DMS 273 treated with DMSO at 0.1 percent for 48 hours (cell line): ENCODE results near the gene BTNL8.

Experiments
- DNase-seq: peaks from one replicate; lab custom pipeline; 2025; lab: John Stamatoyannopoulos, UW

The BTNL8 gene

DNA sequence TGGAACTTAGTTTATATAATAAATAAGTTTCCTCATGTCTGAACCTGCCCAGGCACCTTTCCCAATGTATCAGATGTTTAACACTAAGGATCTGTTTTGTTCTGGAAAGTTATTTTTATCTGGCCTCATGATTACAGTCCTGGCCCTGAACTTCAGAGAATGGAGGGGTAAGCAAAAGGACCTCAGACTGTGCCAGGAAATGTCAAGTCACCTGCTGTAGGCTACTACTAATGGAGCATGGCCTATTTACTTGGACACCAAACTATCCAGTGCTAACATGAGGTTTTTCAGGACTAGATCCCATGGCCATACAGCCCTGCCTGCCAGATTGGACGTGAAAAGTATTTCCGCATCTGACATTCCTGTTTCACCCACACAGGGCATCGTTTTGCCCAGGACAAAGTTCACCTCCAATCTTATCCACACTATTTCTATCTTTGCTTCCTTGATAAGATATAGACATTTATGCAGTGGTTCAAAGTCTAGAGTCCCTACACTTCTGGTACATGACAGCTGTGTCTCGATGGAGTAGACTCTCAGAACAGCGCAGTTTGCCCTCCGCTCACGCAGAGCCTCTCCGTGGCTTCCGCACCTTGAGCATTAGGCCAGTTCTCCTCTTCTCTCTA is at the start of gene BTNL8:
TSS of gene BTNL8 (plus strand) at position 539 of the 626 bp plus-strand sequence. CDS start 152 bp downstream, outside the sequence.
- no peak for DNase-seq

DNA sequence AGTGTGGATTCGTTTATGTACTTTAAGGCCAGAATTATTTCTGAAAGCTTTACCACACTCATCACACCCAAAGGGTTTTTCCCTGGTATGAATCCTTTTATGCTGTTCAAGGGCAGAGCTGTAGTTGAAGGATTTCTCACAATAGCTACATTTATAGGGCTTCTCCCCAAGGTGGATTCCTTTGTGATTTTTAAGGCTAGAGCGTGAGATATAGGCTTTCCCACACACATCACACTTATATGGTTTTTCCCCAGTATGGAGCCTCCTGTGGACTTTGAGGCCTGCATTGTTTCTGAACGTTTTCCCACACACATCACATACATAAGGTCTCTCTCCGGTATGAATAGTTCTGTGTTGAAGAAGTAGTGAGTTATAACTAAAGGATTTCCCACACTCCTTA is 49.1 kb upstream of the BTNL8 start:
- DNase-seq, result no peak

DNA sequence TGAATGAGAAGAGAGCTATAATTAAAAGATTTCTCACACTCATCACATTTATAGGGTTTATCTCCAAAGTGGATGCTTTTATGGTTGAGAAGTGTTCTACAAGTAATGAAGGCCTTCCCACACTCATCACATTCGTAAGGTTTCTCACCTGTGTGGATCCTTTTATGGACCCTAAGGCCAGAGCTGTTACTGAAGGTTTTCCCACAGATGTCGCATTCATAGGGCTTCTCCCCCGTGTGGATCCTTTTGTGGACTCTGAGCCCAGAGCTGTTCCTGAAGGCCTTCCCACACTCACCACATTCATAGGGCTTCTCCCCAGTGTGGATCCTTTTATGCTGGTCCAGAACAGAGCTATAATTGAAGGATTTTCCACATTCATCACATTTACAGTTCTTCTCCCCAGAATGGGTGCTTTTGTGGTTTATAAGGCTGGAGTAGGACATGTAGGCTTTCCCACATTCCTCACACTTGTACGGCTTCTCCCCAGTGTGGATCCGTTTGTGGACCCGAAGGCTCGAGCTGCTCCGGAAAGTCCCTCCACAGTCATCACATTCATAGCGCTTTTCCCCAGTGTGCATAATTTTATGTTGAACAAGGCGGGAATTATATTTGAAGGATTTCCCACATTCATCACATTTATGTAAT is 48.4 kb upstream of the BTNL8 start:
- no peak for DNase-seq

DNA sequence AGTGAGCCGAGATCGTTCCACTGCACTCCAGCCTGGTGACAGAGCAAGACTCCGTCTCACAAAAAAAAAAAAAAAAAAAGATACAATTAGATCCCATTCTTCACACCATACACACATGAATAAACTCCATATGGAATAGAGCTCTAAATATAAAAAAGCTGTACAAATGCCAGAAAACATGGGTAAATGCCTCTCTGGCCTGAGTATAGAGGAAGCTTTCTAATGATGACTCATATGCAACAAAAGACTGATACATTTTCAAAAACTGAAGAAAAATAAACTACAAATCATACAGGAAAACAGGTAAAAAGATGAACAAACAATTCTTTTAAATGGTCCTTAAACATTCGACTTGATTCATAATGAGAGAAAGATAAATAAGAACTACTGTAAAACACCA is 46.5 kb upstream of the BTNL8 start:
- DNase-seq, result no peak

DNA sequence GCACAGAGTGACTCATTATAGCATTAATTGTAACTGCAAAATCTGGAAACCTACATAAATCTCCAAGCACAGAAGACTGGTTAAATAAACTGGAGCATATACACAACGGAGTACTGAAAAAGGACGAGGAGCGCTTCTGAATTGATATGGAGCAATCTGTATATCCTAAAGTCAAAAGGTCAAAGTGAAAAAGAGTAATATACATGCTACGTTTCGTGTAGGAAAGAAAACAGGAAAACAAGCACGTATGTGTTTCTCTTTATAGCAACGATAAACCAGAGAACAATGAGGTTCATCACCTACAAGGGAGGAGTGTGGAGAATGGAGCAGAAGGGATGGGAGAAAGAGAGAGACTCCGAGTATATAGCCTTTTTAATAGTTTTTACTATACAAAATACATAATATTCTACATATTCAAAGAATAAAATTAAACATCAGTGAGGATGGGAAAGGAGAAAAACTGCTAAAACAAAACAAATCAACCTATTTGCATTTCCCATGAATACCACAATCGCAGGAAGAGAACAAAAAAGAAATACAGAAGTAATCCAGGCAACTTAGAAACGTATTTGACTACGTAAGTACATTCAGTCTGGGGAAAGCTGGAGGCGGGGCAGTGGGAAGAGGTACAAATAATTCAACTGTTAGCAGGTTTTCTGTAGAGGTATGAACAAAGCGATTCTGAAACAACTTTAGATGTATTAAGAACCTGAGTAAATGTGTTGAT is 45.7 kb upstream of the BTNL8 start:
- DNase-seq, result no peak

DNA sequence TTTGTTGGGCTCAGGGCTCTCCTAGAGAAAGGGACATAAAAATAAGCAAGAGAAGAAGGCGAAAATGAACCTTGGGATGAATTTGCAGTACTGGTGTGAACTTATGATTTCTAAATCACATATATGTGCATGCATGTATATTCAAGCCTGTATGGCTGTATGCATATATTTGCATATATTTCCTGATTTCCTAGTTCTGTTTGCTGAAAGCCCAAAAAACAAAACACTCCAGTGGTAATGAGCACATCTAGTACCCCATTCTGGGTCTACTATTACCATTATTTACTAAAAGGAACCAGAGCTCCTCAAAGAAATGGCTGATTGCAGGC is 45.1 kb upstream of the BTNL8 start:
- DNase-seq, result no peak

GRCh38 chr5:180858586-180858985 is 40.4 kb upstream of the BTNL8 start:
- DNase-seq, result no peak

- DNase-seq, result peak; percentile 57
Observed at GRCh38 chr5:180860273-180860886, 38.6 kb upstream of the BTNL8 start.

DNA sequence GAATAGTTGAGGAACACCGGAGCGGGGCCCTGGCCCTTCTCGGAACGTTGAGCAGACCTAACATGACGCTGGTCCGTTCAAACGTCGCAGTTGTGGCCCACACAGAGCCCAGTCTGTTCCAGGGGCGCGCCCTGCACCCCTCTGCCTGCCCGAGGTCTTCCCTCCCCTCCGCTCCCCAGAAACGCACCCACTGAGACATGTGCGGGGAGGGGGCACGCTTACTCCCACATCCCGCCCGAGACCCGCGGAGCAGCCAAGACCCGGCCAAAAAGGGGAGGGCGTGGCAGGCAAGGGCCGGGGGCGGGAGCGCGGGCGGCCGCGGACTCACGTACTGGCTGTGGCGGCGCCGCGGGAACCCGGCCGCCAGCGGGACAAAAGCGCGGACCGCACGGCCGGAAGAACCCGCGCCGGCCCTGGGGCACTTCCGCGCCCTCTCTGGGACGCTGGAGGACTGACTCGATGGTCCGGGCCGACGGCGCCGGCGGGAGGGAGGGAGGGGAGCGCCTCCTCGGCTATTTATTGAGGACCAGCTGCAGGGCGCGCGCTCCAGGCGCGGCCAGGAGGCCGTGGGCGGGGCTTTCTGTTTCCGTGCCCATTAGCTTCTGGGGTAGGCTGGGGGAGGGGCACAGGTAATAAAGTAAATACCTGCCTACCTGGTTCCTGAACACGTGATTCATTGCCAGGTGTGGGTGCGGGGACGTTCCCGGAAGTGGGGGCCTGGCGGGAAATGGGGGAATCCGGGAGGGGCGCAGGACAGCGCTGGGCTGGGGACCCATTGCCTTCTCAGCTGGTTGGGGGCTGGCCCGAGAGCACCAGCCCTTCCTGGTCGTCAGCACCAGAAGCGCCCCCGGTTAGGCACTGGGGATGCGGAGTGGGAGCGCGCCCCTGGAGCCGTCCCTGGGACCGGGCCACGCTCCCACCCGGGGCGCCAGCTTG is 37.8 kb upstream of the BTNL8 start, which contains the start of gene ZFP62:
TSS of gene ZFP62 (minus strand) at position 390 of the 936 bp plus-strand sequence. CDS start at position 333, 57 bp downstream.
- peak; percentile 80 for DNase-seq

GRCh38 chr5:180862645-180863044 is 36.3 kb upstream of the BTNL8 start:
- no peak for DNase-seq

DNA sequence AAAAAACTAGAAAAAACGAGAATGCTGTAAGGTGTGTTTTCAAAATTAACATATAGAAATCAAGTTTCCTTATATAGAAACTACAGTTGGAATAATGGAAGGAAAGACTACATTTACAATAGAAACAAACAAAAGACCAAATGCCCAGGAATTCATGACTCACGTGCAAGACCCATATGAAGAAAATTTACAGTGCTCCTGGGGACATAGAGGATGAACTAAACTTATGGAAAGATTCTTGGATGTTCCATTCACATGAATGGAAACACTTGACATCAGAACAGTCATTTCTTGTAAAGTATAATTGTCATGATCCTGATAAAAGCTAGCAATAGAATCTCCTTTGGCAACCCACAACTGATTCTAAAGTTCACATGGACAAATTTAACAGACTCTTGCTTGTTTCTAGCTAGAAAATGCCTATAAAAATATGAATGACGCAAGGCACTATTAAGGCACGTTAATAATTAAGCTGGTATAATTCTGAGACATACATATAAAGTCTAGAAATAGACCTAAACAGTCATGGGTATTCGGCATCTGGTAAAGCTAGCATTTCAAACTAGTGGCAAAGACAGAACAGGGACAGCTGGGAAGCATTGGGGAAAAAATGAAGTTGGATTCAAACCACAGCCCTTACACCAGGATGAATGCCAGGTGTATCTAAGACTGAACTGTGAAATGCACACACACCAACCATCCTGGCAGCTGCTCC is 32.8 kb upstream of the BTNL8 start:
- no peak for DNase-seq

- DNase-seq, result no peak
Observed at GRCh38 chr5:180866985-180867384, 32.0 kb upstream of the BTNL8 start.

DNA sequence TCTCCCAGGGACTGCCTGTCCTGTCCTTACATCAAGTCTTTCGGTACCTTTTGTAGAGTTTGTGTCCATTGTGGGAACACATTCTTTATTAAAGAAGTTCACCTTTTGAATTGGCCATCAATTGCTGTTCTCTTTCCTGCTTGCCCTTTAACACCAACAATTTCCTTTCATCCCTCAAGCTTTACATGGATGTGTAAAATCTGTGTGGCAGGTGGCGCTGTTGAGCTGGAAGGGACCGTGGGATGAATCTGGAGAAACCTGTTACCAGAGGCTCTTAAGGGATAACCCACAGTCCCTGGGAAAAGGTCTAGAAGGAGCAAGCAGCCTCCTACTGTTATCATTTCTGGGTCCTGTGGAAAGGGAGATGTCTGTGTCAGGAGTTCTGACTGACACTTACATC is 30.0 kb upstream of the BTNL8 start:
- peak; percentile 34 for DNase-seq

- no peak for DNase-seq
Observed at GRCh38 chr5:180869587-180869986, 29.4 kb upstream of the BTNL8 start.

- DNase-seq, result no peak
Observed at GRCh38 chr5:180870276-180871068, 28.5 kb upstream of the BTNL8 start.

- no peak for DNase-seq
Observed at GRCh38 chr5:180872419-180872818, 26.5 kb upstream of the BTNL8 start.

- peak; percentile 44 for DNase-seq
Observed at GRCh38 chr5:180873615-180874520, 25.1 kb upstream of the BTNL8 start.

- no peak for DNase-seq
Observed at GRCh38 chr5:180874804-180875582, 24.0 kb upstream of the BTNL8 start.
